Adrenal gland (tissue), 5 donors: ENCODE results near the gene IDH3B.

Source experiments
- POLR2A ChIP-seq, 2 donors: fragments of 450-650 bp; IDR thresholded peaks; one replicate each; pipeline ENCODE4 v1.6.1; 2017; ENCODE audit warnings: antibody characterized with exemption in 2 of 2, mild to moderate bottlenecking in 2 of 2, moderate library complexity in 1 of 2
- TF ChIP-seq, protein P1 (sequence below), 6 experiments: fragments of 450-650 bp in 4 of 6; fragments of 200-600 bp in 2 of 6; sonication (generic) in 1 of 6; IDR thresholded peaks; 1 replicate in 5 of 6; 2 replicates in 1 of 6; pipeline versions ENCODE4 v1.5.1 to v1.8.0; 2016 to 2021; ENCODE audit warnings: antibody characterized with exemption in 6 of 6, mild to moderate bottlenecking in 2 of 6, moderate library complexity in 1 of 6
- donor health status: DM: no; HTN: no; CAD: no.

DNA sequence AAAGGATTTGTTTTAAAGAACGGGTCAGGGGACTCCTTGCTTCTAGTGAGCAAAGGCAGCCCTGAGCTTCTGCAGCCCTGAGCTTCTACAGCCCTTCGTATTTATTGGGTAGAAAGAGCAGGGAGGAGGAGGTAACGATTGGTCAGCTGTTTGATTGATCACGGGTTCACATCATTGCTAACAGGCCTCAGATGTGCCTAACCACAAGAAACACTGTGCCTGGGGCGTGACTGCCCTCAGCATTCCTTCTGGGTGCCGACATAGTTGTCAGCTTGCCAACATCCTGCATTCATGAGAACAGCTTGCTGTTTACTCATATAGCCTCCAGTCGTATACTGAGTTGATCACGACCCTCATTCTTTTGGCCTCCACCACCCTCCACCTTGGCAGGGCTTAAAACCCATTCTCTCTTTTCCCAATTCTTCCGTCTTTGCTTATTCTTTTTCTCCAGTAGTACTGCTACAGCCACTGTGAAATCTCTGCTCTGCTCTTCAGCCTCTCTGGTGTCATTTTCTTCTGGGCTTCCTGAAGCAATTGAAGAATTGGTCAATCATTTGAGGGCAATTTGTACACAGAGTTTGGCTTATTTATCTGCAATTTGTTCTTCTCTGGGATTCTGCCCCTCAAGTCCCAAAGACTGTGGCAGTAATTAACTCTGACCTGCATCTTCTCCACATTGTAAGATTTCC is 37.0 kb downstream of the IDH3B start:
- TF ChIP-seq POLR2A (IDR thresholded peaks at IDR 0.05): no peak
- TF ChIP-seq, protein P1, sequence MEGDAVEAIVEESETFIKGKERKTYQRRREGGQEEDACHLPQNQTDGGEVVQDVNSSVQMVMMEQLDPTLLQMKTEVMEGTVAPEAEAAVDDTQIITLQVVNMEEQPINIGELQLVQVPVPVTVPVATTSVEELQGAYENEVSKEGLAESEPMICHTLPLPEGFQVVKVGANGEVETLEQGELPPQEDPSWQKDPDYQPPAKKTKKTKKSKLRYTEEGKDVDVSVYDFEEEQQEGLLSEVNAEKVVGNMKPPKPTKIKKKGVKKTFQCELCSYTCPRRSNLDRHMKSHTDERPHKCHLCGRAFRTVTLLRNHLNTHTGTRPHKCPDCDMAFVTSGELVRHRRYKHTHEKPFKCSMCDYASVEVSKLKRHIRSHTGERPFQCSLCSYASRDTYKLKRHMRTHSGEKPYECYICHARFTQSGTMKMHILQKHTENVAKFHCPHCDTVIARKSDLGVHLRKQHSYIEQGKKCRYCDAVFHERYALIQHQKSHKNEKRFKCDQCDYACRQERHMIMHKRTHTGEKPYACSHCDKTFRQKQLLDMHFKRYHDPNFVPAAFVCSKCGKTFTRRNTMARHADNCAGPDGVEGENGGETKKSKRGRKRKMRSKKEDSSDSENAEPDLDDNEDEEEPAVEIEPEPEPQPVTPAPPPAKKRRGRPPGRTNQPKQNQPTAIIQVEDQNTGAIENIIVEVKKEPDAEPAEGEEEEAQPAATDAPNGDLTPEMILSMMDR (IDR thresholded peaks at IDR 0.05): no peak
